Activated B cell treated with CpG ODN at 0.5 μM for 24 hours (primary cell): ENCODE results near the gene NDST1. TPM values are rescaled to one million over a fixed set of nuclear protein-coding genes. Genes with fewer than 3 reads are reported as not detected.

Experiments used
- ATAC-seq: fragments of 200-7000 bp; cut with Tn5 transposase; one replicate; pipeline ENCODE4 v1.10.0; 2021; ENCODE audit warnings: low read depth, mild to moderate bottlenecking, moderate library complexity
- CTCF ChIA-PET: fragments of 350-600 bp; sonication (Branson Sonifier 250); formaldehyde crosslinking; loops from one replicate; lab custom pipeline; 2021; ENCODE audit warnings: antibody characterized with exemption; lab: Charles Lee
- POLR2A ChIA-PET: fragments of 350-600 bp; sonication (Branson Sonifier 250); formaldehyde crosslinking; loops from one replicate; lab custom pipeline; 2021; ENCODE audit warnings: antibody characterized with exemption; lab: Charles Lee
- DNase-seq: peaks from one replicate; pipeline ENCODE4 v3.0.0; 2022
- H3K27ac Mint-ChIP-seq: one replicate; pipeline ENCODE4 v1.8.0; 2020; ENCODE audit warnings: mixed read lengths
- H3K27me3 Mint-ChIP-seq: one replicate; pipeline ENCODE4 v1.8.0; 2021; ENCODE audit warnings: mixed read lengths
- H3K36me3 Mint-ChIP-seq: one replicate; pipeline ENCODE4 v1.8.0; 2021; ENCODE audit warnings: low read depth, mixed read lengths
- H3K4me1 Mint-ChIP-seq: one replicate; pipeline ENCODE4 v1.8.0; 2021; ENCODE audit warnings: mixed read lengths
- H3K4me3 Mint-ChIP-seq: one replicate; pipeline ENCODE4 v1.8.0; 2020; ENCODE audit warnings: mild to moderate bottlenecking, mixed read lengths
- H3K9me3 Mint-ChIP-seq: one replicate; pipeline ENCODE4 v1.8.0; 2020; ENCODE audit warnings: mixed read lengths
- CTCF ChIP-seq: fragments of 200-600 bp; IDR thresholded peaks from one replicate; pipeline ENCODE4 v1.8.0; 2022; ENCODE audit warnings: antibody characterized with exemption, mild to moderate bottlenecking
- intact Hi-C: fragments of 100-400 bp; cut with micrococcal nuclease; formaldehyde crosslinking; loops from one replicate; pipeline ENCODE4 v1.15.1; 2024
- total RNA-seq: library from RNA; stranded (reverse); gene quantifications from 2 replicates; pipeline ENCODE4 v1.2.3, GENCODE V29; 2022

NDST1 gene
- total RNA-seq, 1 donor from 2014 or later, result 8.1 TPM

- Mint-ChIP-seq H3K27ac (no peak overlapping the region), H3K27me3 (no peaks in the 10 kb centered on the region), H3K4me1 (peaks cover 2% of the 10 kb centered on the region), H3K4me3 (no peak overlapping the region), H3K9me3 (no peaks in the 10 kb centered on the region), H3K36me3 (peaks cover 1% of the 10 kb centered on the region)
- ChIA-PET CTCF (interaction anchor here (1.2 to 4.6 kb wide), 6 partner anchors 33 to 81 kb away, joined by 3 to 51 read pairs (median 6); partner anchors contain the start of gene RPS14), POLR2A (no interaction called here)
- ATAC-seq (no peak), DNase-seq (no peak)
- intact Hi-C loops, result loop anchor here (1.0 kb wide), 2 partner anchors 35 to 63 kb away; no protein-coding TSS in a partner anchor
- no peak for TF ChIP-seq CTCF
These were observed 14.8 kb downstream of the NDST1 start for GRCh38 chr5:150522504-150523414.

- no peaks in the 10 kb centered on the region for H3K27me3 Mint-ChIP-seq
- POLR2A ChIA-PET, result no interaction called here
- H3K36me3 Mint-ChIP-seq, result peaks cover 7% of the 10 kb centered on the region
- CTCF ChIA-PET, result interaction anchor here (1.0 to 4.6 kb wide), 8 partner anchors 21 to 82 kb away, joined by 3 to 51 read pairs (median 5); partner anchors contain the start of gene RPS14
- ATAC-seq, result peak; percentile 65
- no peak for DNase-seq
- intact Hi-C loops, result loop anchor here (1.0 kb wide), 2 partner anchors 36 to 64 kb away; no protein-coding TSS in a partner anchor
- TF ChIP-seq CTCF, result no peak
- H3K4me1 Mint-ChIP-seq, result no peaks in the 10 kb centered on the region
- H3K9me3 Mint-ChIP-seq, result no peaks in the 10 kb centered on the region
- H3K27ac Mint-ChIP-seq, result no peak overlapping the region
- no peak overlapping the region for H3K4me3 Mint-ChIP-seq
These were observed 15.8 kb downstream of the NDST1 start for GRCh38 chr5:150523472-150524350.

GRCh38 chr5:150525163-150525562 is 17.2 kb downstream of the NDST1 start:
- POLR2A ChIA-PET, result no interaction called here
- DNase-seq, result no peak
- Mint-ChIP-seq H3K36me3 (peaks cover 7% of the 10 kb centered on the region), H3K4me3 (no peak overlapping the region), H3K4me1 (no peaks in the 10 kb centered on the region), H3K27ac (no peak overlapping the region), H3K27me3 (no peaks in the 10 kb centered on the region), H3K9me3 (no peaks in the 10 kb centered on the region)
- intact Hi-C loops, result no loop called here
- CTCF ChIA-PET, result interaction anchor here (2.2 to 4.6 kb wide), 4 partner anchors 19 to 68 kb away, joined by 5 to 51 read pairs (median 13); no protein-coding TSS in a partner anchor
- no peak for TF ChIP-seq CTCF
- no peak for ATAC-seq

GRCh38 chr5:150525781-150526180 is 17.9 kb downstream of the NDST1 start:
- Mint-ChIP-seq H3K27ac (no peak overlapping the region), H3K4me1 (no peaks in the 10 kb centered on the region), H3K27me3 (no peaks in the 10 kb centered on the region), H3K9me3 (no peaks in the 10 kb centered on the region), H3K4me3 (no peak overlapping the region), H3K36me3 (peaks cover 7% of the 10 kb centered on the region)
- intact Hi-C loops, result no loop called here
- DNase-seq (no peak), ATAC-seq (no peak)
- ChIA-PET CTCF (interaction anchor here (1.1 to 4.6 kb wide), 4 partner anchors 19 to 67 kb away, joined by 3 to 51 read pairs (median 6); no protein-coding TSS in a partner anchor), POLR2A (no interaction called here)
- no peak for TF ChIP-seq CTCF
